GM19452 (cell line): ENCODE data around the gene ADIPOQ.
"Not testable (repeated sequence)": the region's sequence is repeated elsewhere in the genome, so short reads cannot be mapped to it uniquely, and the experiment has no call there.

Source experiments
- ATAC-seq: cut with Tn5 transposase; IDR thresholded peaks from one replicate; pipeline ENCODE4 v1.9.1; 2021; ENCODE audit not compliant: unreplicated experiment

The ADIPOQ gene

GRCh38 chr3:186826410-186826975 is 16.0 kb upstream of the ADIPOQ start:
- no peak for ATAC-seq

DNA sequence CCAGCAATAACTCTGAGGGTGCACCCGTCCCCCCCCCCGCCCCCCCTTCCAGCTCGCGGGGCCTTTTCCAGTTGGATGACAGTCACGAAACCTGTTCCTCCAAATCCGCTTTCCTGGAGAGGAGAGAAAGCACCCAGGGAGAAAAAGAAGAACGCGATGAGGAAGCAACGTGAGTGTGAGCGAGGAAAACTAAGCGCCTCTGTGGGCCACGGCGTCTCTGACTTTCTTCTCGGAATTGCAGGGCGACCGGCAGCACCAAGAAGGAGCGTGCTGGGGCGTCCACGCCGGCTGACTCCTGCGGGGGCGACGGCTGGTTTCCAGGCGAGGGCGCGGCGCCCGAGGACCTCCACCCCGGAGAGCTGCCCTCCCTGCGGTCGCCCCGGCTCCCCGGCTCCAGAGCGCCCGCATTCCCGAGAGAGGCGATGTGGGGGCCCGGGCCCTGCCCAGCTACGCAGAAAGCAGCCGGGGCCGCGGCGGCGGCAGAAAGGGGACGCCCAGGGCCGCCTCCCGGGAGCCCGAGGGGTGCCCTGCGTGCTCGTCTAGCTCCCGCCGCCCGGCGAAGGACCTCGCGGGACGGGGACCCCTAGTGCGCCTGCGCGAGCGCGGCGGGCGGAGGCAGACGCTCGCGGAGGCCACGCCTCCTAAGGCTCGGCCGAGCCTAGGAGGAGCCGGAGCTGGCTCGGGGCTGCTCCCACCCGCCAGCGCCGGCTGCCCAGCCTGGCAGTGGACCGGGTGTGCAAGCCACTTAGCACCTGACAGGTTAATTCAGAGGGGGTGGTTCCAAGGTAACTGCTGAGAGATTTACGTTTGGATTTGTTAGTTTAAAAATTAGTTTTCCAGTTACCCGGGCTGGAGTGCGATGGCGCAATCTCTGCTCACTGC is 15.3 kb upstream of the ADIPOQ start:
- peak; percentile 89 for ATAC-seq

DNA sequence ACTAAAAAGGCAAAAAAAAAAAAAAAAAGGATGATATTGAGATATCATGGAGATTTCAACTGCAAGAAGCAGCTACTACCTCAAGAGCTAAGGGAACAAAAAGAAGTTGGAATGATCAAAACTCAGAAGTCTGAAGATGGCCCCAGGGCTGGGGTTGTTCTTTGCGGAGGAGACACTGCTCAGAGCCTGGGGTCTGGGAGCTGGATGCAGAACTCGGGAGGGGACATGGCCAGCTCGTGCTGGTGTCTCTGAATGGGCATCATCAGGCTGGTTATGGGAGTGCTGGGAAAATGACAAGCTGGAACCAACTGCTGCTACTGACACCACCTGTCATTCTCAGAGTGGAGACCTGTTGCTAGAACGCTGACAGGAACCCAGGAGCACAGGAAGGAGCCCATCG is 14.2 kb upstream of the ADIPOQ start:
- ATAC-seq, result no peak

DNA sequence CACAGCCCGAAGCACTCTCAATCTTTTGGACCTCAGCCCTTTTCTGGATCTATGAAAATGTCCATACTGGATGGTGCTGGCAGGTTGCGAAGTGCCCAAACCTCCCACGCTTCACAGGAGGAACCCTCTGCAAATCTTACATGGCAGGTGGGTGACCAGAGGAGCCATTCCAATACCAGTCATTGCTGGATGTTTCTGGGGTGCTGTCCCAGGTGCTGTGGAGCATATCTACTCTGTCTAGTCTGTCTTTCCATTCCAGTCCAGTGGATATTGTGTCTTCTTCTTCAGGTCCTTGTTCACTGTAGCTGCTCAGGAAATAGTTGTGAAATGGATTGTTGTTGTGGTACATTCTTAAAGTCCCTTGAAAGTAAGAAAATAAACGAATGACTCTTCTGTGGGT is 10.7 kb upstream of the ADIPOQ start:
- ATAC-seq, result no peak

DNA sequence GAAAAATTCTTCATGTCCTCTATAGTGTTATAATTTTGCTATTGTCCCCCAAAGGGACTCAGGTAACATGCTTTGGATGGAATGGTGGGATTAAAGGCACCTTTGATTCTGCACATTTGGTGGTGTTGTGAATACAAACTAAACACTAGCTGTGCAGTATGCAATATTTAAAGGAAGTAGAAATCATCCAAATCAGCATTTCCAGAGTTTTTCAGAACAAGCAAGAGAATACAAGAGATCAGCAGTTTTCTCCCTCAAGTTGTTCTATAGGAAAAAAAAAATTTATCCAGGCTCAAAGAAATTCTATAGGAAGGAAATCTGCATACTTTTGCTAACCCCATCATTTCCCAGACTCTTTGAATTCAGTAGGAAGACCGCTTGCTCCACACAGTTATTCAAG is 10.2 kb upstream of the ADIPOQ start:
- ATAC-seq, result no peak

DNA sequence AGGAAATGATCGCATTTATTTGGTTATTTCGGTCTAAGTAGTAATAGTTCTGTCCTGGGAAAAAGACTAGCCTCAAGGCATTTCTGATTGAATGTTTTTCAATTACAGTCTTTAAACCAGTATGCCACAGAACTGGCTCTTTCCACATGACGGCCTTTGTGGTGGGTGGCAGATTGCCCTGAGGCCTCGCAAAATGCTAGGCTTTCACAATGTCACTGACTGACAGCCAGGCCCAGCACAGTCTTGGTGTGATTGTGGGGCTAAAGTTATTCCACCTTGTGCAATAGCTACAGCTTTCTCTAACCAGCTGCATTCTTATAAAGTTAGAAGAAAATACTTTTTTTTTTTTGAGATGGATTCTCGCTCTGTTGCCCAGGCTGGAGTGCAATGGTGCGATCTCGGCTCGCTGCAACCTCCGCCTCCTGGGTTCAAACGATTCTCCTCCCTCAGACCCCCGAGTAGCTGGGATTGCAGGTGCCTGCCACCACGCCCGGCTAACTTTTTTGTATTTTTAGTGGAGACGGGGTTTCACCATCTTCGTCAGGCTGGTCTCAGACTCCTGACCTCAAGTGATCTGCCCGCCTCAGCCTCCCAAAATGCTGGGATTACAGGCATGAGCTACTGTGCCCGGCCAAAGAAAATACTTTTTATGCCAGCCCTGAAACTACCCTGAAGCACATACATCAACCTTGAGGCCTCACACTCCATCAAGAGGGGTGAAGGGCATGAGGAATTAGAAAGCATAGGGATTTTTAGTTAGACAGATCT is 2.5 kb upstream of the ADIPOQ start:
- ATAC-seq, result no peak

DNA sequence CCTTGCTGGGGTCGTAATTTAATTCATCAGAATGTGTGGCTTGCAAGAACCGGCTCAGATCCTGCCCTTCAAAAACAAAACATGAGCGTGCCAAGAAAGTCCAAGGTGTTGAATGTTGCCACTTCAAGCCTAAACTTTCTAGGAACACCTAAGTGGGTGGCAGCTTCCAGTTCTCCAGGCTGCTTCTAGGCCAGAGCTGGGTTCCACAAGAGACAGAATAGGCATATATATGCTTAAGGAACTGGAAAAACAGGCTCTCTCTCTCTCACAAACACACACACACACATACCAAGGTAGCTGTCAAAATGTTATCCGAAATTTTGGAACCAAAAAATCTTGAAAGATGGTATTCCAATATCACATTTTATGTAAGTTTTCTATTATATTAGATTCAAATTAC is 890 bp upstream of the ADIPOQ start:
- no peak for ATAC-seq

DNA sequence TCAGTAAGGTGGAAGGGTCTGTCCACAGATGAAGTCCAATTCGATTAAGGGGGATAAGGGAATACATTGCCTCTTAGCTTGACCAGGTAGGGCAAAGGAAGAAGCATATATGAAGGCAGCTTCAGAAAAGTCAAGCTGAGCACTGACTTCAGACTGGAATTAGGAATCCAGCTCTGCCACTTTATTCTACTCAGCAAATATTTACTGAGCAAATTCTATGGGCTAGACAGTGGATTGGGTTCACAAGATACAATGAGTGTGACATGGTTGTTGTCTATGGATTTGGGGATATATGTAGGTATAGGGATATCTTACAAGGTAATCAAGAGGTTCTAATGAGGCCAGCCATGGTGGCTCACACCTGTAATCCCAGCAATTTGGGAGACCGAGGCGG is 526 bp downstream of the ADIPOQ start:
- no peak for ATAC-seq

DNA sequence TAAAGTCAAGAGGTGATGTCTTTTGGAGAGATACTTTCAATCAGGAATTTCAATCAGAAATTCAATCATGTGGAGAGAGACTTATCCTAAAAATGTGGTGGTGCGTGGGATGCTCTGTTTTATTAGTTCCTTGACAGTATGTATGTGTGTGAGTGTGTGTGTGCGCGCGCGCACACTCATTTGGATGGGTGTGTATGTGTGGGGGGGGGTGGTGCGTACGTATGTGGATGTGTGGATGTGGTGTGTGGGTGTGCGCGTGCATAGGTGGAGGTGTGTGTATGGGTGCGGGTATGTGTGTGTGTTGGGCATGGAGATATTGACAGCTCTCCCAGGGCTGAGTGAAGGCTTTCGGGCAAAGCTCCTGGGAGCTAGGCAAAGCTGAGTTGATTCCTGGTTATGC is 2.4 kb downstream of the ADIPOQ start:
- no peak for ATAC-seq

GRCh38 chr3:186845756-186846155 is 3.2 kb downstream of the ADIPOQ start:
- no peak for ATAC-seq

DNA sequence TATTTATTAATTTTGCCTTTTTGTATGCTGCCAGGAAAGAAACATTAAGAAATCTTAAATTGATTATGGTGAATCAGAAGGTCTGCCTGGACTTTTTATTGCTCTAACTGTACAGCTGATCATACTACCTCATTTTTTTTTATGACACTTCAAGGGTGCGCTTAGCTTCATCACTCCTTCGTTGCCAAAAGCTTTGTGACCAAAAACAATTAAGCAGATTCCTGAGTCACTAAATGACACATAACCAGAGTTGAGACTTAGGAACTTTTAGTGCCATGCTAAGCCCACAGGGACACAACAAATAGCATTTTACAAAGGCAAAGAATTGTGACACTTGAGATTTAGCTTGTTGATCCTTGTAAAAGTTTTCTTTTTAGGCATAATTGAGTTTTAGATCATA is 4.9 kb downstream of the ADIPOQ start:
- ATAC-seq, result no peak

- no peak for ATAC-seq
Measured at GRCh38 chr3:186849374-186849975, 7.0 kb downstream of the ADIPOQ start.

DNA sequence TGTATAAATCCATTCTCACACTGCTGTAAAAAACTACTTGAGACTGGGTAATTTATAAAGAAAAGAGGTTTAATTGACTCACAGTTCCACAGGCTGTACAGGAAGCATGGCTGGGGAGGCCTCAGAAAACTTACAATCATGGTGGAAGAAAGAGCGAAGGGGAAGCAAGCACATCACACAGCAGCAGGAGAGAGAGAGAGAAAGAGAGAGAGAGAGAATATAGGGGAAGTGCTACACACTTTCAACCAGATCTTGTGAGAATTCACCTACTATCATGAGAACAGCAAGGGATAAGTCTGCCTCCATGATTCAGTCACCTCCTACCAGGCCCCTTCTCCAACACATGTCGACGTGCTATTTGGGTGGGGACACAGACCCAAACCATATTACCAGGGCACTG is 9.3 kb downstream of the ADIPOQ start:
- ATAC-seq, result not testable (repeated sequence)

DNA sequence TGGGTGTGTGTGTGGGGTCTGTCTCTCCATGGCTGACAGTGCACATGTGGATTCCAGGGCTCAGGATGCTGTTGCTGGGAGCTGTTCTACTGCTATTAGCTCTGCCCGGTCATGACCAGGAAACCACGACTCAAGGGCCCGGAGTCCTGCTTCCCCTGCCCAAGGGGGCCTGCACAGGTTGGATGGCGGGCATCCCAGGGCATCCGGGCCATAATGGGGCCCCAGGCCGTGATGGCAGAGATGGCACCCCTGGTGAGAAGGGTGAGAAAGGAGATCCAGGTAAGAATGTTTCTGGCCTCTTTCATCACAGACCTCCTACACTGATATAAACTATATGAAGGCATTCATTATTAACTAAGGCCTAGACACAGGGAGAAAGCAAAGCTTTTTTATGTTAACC is 10.5 kb downstream of the ADIPOQ start:
- no peak for ATAC-seq

- no peak for ATAC-seq
Measured at GRCh38 chr3:186854146-186854545, 11.6 kb downstream of the ADIPOQ start.

- no peak for ATAC-seq
Measured at GRCh38 chr3:186854954-186855353, 12.4 kb downstream of the ADIPOQ start.

DNA sequence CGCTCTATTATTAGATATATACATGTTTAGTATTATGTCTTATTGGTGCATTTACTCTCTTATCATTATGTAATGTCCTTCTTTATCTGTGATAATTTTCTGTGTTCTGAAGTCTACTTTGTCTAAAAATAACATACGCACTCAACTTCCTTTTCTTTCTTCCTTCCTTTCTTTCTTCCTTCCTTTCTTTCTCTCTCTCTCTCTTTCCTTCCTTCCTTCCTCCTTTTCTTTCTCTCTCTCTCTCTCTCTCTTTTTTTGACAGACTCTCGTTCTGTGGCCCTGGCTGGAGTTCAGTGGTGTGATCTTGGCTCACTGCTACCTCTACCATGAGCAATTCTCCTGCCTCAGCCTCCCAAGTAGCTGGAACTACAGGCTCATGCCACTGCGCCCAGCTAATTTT is 15.2 kb downstream of the ADIPOQ start:
- ATAC-seq, result no peak

- ATAC-seq, result not testable (repeated sequence)
Measured at GRCh38 chr3:186865215-186865853, 22.8 kb downstream of the ADIPOQ start.

DNA sequence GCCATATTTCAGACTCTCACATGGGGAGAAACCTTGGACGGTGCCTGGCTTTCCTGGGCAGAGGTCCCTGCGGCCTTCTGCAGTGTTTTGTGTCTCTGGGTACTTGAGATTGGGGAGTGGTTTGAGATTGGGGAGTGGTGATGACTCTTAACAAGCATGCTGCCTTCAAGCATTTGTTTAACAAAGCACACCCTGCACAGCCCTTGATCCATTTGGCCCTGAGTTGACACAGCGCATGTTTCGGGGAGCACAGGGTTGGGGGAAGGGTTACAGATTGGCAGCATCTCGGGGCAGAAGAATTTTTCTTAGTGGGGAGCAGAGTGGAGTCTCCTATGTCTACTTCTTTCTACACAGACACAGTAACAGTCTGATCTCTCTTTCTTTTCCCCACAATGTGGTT is 23.6 kb downstream of the ADIPOQ start:
- not testable (repeated sequence) for ATAC-seq

GRCh38 chr3:186869253-186870100 is 27.0 kb downstream of the ADIPOQ start:
- ATAC-seq, result no peak
